ENCODE data around the gene AFM. TPM values are rescaled to one million over a fixed set of nuclear protein-coding genes. Genes with fewer than 3 reads are reported as not detected.
A peak's percentile ranks its signal among the peaks of the same experiment; 100 is the strongest.

Gene AFM
- total and polyA plus RNA-seq, 8 donors: 0.17 TPM; not detected in 7

DNA sequence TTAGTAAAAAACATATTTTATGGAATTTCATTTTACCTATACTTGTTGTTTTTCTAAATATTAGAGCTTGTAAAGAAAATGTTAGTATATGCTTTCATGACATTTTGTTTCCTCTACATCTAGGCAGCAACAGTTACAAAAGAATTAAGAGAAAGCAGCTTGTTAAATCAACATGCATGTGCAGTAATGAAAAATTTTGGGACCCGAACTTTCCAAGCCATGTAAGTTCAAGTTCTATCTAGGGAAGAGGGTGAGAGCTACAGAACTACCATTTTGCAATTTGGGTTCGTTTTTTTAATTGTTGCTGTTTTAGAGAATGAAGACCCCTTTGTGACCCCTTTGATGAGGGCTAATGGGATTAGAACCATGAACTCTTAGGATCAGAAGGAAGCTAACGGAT is 38.3 kb upstream of the AFM start:
- intact Hi-C loops (cut with DNase I): no loop called here
- Histone ChIP-seq H3K36me3 (no peaks in the 10 kb centered on the region), H3K9me3 (no peaks in the 10 kb centered on the region), H3K4me1 (no peaks in the 10 kb centered on the region), H3K4me3 (no peak overlapping the region), H3K27me3 (no peaks in the 10 kb centered on the region), H3K27ac (no peak overlapping the region)
- ATAC-seq (no peak), DNase-seq (no peak)
- TF ChIP-seq, protein P1, sequence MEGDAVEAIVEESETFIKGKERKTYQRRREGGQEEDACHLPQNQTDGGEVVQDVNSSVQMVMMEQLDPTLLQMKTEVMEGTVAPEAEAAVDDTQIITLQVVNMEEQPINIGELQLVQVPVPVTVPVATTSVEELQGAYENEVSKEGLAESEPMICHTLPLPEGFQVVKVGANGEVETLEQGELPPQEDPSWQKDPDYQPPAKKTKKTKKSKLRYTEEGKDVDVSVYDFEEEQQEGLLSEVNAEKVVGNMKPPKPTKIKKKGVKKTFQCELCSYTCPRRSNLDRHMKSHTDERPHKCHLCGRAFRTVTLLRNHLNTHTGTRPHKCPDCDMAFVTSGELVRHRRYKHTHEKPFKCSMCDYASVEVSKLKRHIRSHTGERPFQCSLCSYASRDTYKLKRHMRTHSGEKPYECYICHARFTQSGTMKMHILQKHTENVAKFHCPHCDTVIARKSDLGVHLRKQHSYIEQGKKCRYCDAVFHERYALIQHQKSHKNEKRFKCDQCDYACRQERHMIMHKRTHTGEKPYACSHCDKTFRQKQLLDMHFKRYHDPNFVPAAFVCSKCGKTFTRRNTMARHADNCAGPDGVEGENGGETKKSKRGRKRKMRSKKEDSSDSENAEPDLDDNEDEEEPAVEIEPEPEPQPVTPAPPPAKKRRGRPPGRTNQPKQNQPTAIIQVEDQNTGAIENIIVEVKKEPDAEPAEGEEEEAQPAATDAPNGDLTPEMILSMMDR (IDR thresholded peaks at IDR 0.05): no peak

DNA sequence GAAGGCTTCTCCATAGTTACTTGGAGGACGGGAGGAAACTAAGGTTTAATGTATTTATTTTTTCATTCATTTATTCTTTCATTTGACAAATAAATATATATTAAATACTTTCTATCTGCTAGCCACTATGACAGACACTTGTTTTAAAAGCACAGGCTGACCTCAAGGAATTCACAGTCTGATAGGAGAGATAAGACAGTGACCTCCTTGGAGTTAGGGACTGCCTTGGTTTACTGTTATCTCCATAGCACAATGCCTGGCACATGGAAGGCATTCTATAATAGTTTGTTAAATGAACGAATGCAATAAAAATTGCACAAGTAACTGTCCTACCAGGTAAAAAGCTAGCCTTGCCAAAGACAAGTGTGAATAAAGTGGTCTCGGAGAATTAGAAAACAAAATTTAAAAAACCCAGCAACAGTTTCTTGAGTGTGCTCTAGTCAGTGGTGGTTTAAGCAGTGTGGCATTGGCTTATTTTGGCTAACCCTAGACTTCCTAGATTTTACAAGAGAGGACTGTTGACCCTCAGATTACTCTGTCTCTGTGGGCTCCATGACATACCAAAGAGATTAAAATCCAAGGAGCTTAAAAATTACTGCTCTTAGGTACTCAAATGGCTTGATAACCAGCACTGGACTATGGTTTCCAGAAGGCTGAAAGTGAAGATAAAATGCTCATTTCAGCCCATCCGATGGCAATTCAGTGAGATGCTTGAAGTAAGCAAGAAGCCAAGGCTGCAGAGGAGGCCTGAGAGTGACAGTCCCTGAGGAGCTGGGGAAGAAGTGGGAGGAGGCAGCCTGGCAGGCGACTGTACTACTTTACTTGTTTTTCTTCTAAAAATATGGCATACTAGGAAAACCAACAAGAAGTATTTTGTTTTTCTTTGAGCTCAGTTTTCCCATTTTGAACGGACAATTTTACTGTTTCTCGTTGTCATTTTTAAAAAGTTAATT is 35.9 kb upstream of the AFM start:
- no peak for ATAC-seq
- H3K4me1 ChIP-seq: no peaks in the 10 kb centered on the region
- H3K4me3 ChIP-seq: no peak overlapping the region
- H3K27ac ChIP-seq: no peak overlapping the region
- intact Hi-C loops (cut with DNase I): no loop called here
- TF ChIP-seq, protein P1 (IDR thresholded peaks at IDR 0.05): no peak
- no peaks in the 10 kb centered on the region for H3K27me3 ChIP-seq
- no peaks in the 10 kb centered on the region for H3K36me3 ChIP-seq
- H3K9me3 ChIP-seq: no peaks in the 10 kb centered on the region
- no peak for DNase-seq

DNA sequence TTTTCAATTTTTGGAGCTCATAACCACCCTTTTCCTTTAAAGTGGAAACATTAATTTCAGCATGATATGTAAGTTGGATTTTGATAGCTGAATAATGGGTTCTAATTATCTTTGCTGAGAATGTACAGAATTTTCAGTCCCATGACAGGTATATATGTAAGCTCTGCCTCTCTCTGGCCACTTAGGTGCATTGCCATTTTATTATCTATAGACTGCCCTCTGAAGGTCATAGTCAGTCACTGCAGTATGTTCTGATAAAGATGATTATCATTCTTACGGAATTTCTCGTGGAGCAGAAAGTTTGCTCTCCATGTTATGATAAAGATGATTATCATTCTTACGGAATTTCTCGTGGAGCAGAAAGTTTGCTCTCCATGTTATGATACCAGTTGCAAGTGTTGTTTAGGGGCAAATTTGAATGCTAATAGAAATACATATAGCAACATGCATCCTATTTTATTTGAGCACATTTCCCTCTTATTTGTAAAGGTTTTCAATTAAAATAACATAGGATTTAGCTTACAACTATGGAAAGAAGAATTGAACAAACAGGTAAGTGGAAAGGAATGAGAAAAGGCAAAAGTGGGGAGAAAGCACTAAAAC is 35.1 kb upstream of the AFM start:
- intact Hi-C loops (cut with DNase I): no loop called here
- H3K27ac ChIP-seq: no peak overlapping the region
- no peaks in the 10 kb centered on the region for H3K27me3 ChIP-seq
- H3K4me3 ChIP-seq: no peak overlapping the region
- no peaks in the 10 kb centered on the region for H3K9me3 ChIP-seq
- TF ChIP-seq, protein P1 (IDR thresholded peaks at IDR 0.05): peak; percentile 48 to 79
- H3K4me1 ChIP-seq: no peaks in the 10 kb centered on the region
- ATAC-seq: peak; percentile 97
- DNase-seq: peak in 1 of 4 donors; percentile 40
- no peaks in the 10 kb centered on the region for H3K36me3 ChIP-seq

DNA sequence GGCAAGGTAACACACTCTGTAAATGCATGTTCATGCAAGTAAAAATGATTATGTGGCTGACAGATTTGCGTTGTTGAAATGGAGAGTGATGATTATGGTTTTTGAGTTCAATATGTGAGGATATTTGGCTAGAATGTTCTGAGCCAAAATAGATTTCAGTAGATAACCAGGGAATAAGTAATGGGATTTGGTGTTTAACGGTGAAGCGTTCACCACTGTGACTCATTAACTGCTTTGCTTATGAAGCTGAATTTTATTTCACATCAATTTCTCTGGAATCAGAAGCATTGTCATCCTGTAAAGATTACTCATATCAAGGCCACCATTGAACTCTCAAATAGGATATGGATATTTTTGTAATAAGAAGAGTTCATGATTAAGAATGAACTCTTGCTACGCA is 33.9 kb upstream of the AFM start:
- H3K9me3 ChIP-seq: no peaks in the 10 kb centered on the region
- no peak overlapping the region for H3K27ac ChIP-seq
- no peak overlapping the region for H3K4me3 ChIP-seq
- DNase-seq: no peak
- intact Hi-C loops (cut with DNase I): no loop called here
- ATAC-seq: no peak
- no peaks in the 10 kb centered on the region for H3K4me1 ChIP-seq
- TF ChIP-seq, protein P1 (IDR thresholded peaks at IDR 0.05): no peak
- no peaks in the 10 kb centered on the region for H3K27me3 ChIP-seq
- no peaks in the 10 kb centered on the region for H3K36me3 ChIP-seq

DNA sequence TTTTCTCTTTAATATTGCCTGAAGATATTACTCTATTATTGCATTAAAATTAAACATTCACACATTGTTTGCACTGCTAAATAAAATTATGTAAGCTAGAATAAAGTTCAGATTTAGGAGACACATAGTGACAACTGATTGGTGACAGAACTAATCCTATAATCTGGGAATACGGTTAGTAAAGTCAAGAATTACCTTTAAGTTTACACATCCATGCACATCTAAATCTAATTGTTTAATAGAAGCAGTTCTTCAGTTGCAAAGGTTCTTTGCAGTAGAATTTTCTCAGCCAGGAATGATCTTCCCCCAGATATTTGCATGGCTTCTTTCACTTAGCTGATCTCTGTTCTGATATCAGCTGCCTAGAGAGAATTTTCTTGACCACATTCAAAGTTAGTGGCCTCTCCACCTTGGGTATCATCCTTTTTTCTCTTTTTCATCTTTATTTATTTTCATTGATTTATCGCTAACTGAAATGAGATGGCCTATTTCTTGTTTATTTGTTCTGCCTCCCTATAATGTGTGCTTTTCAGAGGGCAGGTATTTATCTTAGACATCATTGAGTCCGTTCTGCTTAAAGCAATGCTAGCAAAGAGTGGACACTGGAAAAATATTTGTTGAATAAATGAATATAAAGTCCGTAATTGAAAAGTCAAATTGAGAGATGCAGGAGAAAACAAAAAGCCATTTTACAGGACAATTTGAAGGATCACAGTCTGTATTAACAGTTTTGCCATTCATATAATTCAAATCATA is 32.9 kb upstream of the AFM start:
- intact Hi-C loops (cut with DNase I): no loop called here
- ATAC-seq (no peak), DNase-seq (no peak)
- H3K36me3 ChIP-seq: no peaks in the 10 kb centered on the region
- no peaks in the 10 kb centered on the region for H3K9me3 ChIP-seq
- TF ChIP-seq, protein P1 (IDR thresholded peaks at IDR 0.05): no peak
- H3K4me1 ChIP-seq: no peaks in the 10 kb centered on the region
- no peak overlapping the region for H3K4me3 ChIP-seq
- H3K27me3 ChIP-seq: no peaks in the 10 kb centered on the region
- H3K27ac ChIP-seq: no peak overlapping the region

Data from left lung (tissue), 10 donors.